ENCODE measurements around the gene DCST1. TPM values are rescaled to one million over a fixed set of nuclear protein-coding genes. Genes with fewer than 3 reads are reported as not detected.

Gene DCST1
- total and polyA plus RNA-seq, 2 of the 8 experiments (the other 6 are each of a cell fraction or from before 2014, with no cell fraction given): not detected

DNA sequence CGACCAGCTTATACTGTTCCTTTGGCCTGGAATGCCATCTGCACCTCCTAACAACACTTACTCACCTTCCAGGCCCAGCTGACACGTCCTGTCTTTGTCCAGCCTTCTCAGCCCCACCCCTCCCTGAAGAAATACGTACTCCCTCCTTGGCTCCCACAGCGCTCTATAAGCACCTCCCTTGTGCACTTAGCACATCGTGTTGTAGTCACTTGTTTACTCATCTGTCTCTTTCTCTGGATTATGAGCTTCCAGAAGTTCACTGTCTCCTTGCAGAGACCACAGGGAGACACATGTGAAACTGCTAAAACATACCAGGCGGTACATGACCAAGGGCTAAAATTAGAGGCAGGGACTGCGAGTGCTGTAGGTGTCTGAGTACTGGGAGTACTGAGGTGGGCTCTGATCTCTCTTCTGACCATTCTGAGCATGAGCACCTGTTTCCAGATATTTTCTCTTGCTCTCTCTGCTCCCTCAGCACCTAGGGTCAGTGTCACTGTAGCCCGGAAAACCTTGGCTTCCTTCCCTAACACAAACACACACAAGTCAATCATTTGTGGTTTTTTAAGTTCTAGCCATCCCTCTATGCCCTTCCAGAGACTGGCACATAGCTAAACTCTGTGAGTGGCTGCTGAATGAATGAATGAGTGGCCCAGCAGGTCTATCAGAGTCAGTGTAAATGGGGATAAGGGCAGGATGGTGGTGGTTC lies 5.1 kb downstream of the DCST1 start:
- H3K9me3 ChIP-seq (ENCODE audit: insufficient read depth in 2 of 2, low read depth in 1 of 2, low read length in 1 of 2): no peaks in the 10 kb centered on the region
- no peak overlapping the region for H3K4me3 ChIP-seq (ENCODE audit: extremely low read depth in 1 of 4, insufficient read depth in 2 of 4, low read depth in 3 of 4, low read length in 4 of 4)
- H3K56ac ChIP-seq (replicated peaks; ENCODE audit: insufficient read length, low read depth, low read length): no peak overlapping the region
- H3K4me1 ChIP-seq (replicated peaks in 1 of 4; ENCODE audit: control insufficient read depth in 3 of 4, insufficient read depth in 4 of 4, low read length in 3 of 4): no peaks in the 10 kb centered on the region
- H4K8ac ChIP-seq (ENCODE audit: extremely low read depth, insufficient read depth, low read length): no peak overlapping the region
- no peak for FAIRE-seq
- no peak overlapping the region for H3K27ac ChIP-seq (ENCODE audit: low read depth, low read length)
- no peak overlapping the region for H2BK12ac ChIP-seq (ENCODE audit: low read depth, low read length)
- H2BK15ac ChIP-seq (ENCODE audit: low read length): peak overlapping the region; percentile 63; the same call in 1 of the 2 replicates
- CTCF ChIA-PET (ENCODE audit: partially characterized antibody): interaction anchor here (1.3 to 32.4 kb wide), 7 partner anchors 24 to 53 kb away, joined by 3 to 907 read pairs (median 11); partner anchors contain the start of genes ADAM15, EFNA3, EFNA4 and LENEP
- no peak for DNase-seq (ENCODE audit: low read depth in 1 of 2, low spot score in 2 of 2)
- 73% methylated on average over 8 of the region's 8 CpGs; no CpG with 5 or more reads in 1 of the 2 experiments for WGBS, 2 experiments (ENCODE audit: extremely low coverage in 1 of 2, insufficient coverage in 1 of 2, insufficient read length in 1 of 2, insufficient replicate concordance in 2 of 2, low coverage in 1 of 2, low lambda C conversion rate in 2 of 2, missing lambda C conversion rate in 1 of 2)
- H4K91ac ChIP-seq (replicated peaks; ENCODE audit: insufficient read length, low read length): no peak overlapping the region
- H3K4me2 ChIP-seq (ENCODE audit: insufficient read depth in 1 of 2, low read depth in 2 of 2, low read length in 2 of 2): no peak overlapping the region
- no peak overlapping the region for H2AFZ ChIP-seq (ENCODE audit: low read length)
- H2BK5ac ChIP-seq (ENCODE audit: low read depth, low read length): no peak overlapping the region
- no peaks in the 10 kb centered on the region for H3K23me2 ChIP-seq (ENCODE audit: low read depth, low read length)
- H4K5ac ChIP-seq (ENCODE audit: insufficient read length, low read depth, low read length): no peak overlapping the region
- H3K4ac ChIP-seq (replicated peaks; ENCODE audit: insufficient read length, low read depth, low read length): no peak overlapping the region
- no peak overlapping the region for H2BK120ac ChIP-seq (replicated peaks; ENCODE audit: low read depth, low read length)
- H3K14ac ChIP-seq (ENCODE audit: insufficient read length): no peak overlapping the region
- no peaks in the 10 kb centered on the region; the same call in 1 of the 2 replicates for H3K79me1 ChIP-seq (ENCODE audit: low read depth, low read length)
- H2AK5ac ChIP-seq (ENCODE audit: low read depth, low read length): no peak overlapping the region
- TF ChIP-seq EZH2 (IDR thresholded peaks at IDR 0.05; ENCODE audit: low read depth, low read length, severe bottlenecking) (no peak), BCL11A (IDR thresholded peaks at IDR 0.05; ENCODE audit: low read depth in 2 of 2, low read length in 2 of 2) (no peak), POLR2A (IDR thresholded peaks at IDR 0.05; ENCODE audit: control extremely low read depth in 1 of 2, low read depth in 2 of 2, low read length in 2 of 2) (no peak), SP1 (IDR thresholded peaks at IDR 0.05; ENCODE audit: low read depth, low read length) (no peak), TBP (IDR thresholded peaks at IDR 0.05; ENCODE audit: low read depth, low read length) (no peak), CBX5 (IDR thresholded peaks at IDR 0.05; ENCODE audit: low read depth, low read length) (no peak), CTBP2 (IDR thresholded peaks at IDR 0.05; ENCODE audit: borderline replicate concordance, insufficient read depth, insufficient read length, low read length) (no peak), BACH1 (IDR thresholded peaks at IDR 0.05; ENCODE audit: low read length) (no peak), BRCA1 (IDR thresholded peaks at IDR 0.05; ENCODE audit: low read depth, low read length) (no peak), TEAD4 (IDR thresholded peaks at IDR 0.05; ENCODE audit: low read depth, low read length) (no peak), JUND (IDR thresholded peaks at IDR 0.05; ENCODE audit: low read length) (no peak), JUN (IDR thresholded peaks at IDR 0.05; ENCODE audit: low read depth, low read length) (no peak)
- no peaks in the 10 kb centered on the region for H4K20me1 ChIP-seq (replicated peaks in 1 of 2; ENCODE audit: control insufficient read depth in 1 of 2, insufficient read depth in 2 of 2, low read length in 2 of 2)
- H3K9ac ChIP-seq (replicated peaks in 1 of 4; ENCODE audit: extremely low read depth in 1 of 4, low read depth in 3 of 4, low read length in 3 of 4): no peak overlapping the region
- H3K27me3 ChIP-seq (replicated peaks in 1 of 4; ENCODE audit: control insufficient read depth in 3 of 4, extremely low read depth in 1 of 4, insufficient read depth in 3 of 4, low read length in 3 of 4): peaks cover 0 to 2% (median 0%) of the 10 kb centered on the region in 4 experiments; a peak in 3 of 7 replicates
- no peak overlapping the region for H3K23ac ChIP-seq (ENCODE audit: insufficient read length)
- no peaks in the 10 kb centered on the region for H3K79me2 ChIP-seq (ENCODE audit: control insufficient read depth in 1 of 2, insufficient read depth in 2 of 2, low read length in 2 of 2)
- POLR2A ChIA-PET (ENCODE audit: partially characterized antibody): interaction anchor here (0.8 to 8.8 kb wide), 4 partner anchors 12 to 44 kb away, joined by 3 to 60 read pairs (median 4); partner anchors contain the start of gene ADAM15
- H2BK20ac ChIP-seq (ENCODE audit: low read length): no peak overlapping the region
- H3K18ac ChIP-seq (ENCODE audit: extremely low read depth, low read length): no peak overlapping the region
- no peaks in the 10 kb centered on the region for H3K36me3 ChIP-seq (ENCODE audit: control insufficient read depth in 2 of 4, insufficient read depth in 4 of 4, low read length in 3 of 4)
